Prostate gland (tissue), 2 donors: Measurements from ENCODE around the gene TSC22D1.

ENCODE experiments used
- POLR2A ChIP-seq: fragments of 450-650 bp; IDR thresholded peaks from one replicate; pipeline ENCODE4 v1.6.1; 2016; ENCODE audit warnings: antibody characterized with exemption, mild to moderate bottlenecking
- POLR2AphosphoS5 ChIP-seq: sonication (generic); formaldehyde crosslinking; IDR thresholded peaks from one replicate; pipeline ENCODE4 v1.6.1; 2017; ENCODE audit warnings: antibody characterized with exemption
- TF ChIP-seq, protein P1 (sequence below), 4 experiments: fragments of 200-600 bp in 2 of 4; fragments of 450-650 bp in 2 of 4; sonication (generic) in 2 of 4; IDR thresholded peaks; 1 replicate in 3 of 4; 2 replicates in 1 of 4; pipeline ENCODE4 v1.5.1; 2016 to 2019; ENCODE audit warnings: antibody characterized with exemption in 4 of 4, mild to moderate bottlenecking in 2 of 4, moderate library complexity in 2 of 4

DNA sequence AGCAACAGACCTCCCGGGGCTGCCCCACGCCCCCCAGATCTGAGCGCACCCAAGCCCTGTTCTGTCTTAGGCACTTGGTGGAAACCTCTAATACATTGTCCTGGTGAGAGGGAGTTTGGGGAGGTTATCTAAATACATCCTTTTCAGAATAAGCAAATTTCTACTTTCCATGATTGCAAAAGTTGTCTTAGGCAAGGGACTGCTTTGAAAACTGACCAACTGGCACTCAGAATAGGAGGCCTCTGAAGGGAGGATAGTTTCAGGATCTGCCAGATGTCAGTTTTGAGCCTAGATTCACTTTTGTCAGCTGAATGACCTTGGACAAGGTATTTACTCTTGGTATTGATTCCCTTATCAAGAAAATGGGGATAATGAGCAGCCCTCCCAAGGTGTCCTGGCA is 190.7 kb downstream of the TSC22D1 start:
- TF ChIP-seq POLR2A (no peak), POLR2AphosphoS5 (no peak)
- TF ChIP-seq, protein P1, sequence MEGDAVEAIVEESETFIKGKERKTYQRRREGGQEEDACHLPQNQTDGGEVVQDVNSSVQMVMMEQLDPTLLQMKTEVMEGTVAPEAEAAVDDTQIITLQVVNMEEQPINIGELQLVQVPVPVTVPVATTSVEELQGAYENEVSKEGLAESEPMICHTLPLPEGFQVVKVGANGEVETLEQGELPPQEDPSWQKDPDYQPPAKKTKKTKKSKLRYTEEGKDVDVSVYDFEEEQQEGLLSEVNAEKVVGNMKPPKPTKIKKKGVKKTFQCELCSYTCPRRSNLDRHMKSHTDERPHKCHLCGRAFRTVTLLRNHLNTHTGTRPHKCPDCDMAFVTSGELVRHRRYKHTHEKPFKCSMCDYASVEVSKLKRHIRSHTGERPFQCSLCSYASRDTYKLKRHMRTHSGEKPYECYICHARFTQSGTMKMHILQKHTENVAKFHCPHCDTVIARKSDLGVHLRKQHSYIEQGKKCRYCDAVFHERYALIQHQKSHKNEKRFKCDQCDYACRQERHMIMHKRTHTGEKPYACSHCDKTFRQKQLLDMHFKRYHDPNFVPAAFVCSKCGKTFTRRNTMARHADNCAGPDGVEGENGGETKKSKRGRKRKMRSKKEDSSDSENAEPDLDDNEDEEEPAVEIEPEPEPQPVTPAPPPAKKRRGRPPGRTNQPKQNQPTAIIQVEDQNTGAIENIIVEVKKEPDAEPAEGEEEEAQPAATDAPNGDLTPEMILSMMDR (IDR thresholded peaks at IDR 0.05): no peak
